HUDEP-2 (cell line): ENCODE measurements around the gene EME2.

Source experiments
- DNase-seq, 76 experiments: peaks; one replicate each; lab custom pipeline; 2025; ENCODE audit not compliant: unreplicated experiment in 76 of 76; lab: John Stamatoyannopoulos, UW

The EME2 gene

DNA sequence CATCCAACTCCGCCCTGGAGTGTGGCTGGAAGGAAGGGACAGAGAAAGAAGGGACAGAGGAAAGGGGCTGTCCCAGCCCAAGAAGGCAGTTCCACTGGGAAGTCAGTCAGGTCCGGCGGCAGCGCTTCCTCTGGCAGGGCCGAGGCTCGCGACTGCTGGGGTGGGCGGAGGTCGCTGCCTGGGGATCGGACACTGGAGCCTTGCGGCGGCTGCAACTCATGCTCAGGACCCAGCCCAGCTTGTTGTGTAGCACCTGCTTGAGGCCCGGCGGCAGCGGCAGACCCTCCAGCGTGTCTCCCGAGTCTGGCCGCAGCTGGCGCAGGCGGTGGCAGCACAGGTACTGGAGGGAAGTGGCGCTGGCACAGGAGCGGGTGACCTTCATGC lies 4.4 kb downstream of the EME2 start:
- DNase-seq, result no peak

GRCh38 chr16:1777375-1778199 lies 5.0 kb downstream of the EME2 start:
- DNase-seq, result no peak

GRCh38 chr16:1778200-1779179 lies 5.9 kb downstream of the EME2 start:
- no peak for DNase-seq

DNA sequence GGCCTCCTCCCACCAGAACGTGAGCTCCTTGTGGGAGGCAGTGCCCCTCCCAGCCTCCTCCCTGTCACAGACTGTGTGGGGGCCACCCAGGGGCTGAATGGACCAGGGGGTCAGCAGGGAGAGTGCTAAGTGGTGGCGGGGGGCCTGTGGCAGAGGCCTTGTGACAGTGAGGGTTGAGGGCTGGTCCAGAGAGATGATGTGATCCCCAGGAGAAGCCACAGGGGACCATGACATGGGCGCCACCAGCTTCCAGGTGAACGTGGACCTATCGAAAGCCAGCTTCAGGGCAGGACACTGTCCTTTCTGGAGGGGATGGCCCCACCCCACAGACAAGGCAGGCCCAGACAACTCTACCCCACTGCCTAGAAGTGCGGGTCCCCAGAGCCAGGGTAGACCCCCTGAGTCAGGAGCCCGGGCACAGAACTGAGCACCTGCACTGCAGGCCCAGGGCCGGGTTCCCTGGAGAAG lies 6.7 kb downstream of the EME2 start:
- DNase-seq, result no peak

DNA sequence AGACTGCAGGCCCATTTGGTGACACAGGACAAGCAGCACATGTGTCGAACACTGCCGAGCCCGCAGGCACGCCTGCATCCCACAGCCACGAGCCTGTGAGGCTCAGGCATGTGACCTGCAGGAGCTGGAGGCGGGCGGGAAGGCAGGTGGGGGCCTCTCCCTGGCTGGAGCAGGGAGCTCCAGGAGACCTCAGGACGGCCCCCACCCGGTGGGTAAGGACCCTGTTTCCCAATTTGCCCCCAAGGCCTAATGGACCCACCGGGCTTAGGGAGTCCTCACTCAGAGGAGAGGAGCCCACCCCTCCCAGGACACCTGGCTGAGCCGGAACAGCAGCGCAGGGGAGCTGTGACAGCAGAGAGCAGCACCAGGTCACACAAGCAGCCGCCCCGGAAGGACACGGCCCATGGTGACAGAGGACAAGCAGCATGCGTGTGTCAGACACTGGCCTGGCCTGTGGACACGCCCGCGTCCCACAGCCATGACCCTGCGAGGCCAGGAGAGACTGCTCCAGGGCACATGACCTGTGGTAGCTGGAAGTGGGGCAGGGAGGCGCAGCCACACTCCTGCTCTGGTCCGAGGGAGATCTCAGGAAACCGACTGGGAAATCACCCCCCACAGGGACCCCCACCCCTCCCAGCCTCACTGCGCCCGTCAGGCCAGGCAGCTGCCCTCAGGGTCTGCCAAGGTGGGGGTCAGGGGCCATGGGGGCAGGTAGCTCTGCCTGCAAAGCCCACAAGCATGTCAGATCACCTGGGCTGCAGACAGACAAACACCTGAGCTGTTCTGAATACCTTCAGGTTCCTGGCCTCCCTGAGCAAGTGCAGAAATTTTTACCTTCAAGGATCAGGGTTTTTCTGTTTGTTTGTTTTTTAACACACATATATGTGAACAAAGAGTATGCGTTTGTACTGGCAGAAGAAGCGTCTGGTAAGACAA lies 7.4 kb downstream of the EME2 start:
- no peak for DNase-seq

DNA sequence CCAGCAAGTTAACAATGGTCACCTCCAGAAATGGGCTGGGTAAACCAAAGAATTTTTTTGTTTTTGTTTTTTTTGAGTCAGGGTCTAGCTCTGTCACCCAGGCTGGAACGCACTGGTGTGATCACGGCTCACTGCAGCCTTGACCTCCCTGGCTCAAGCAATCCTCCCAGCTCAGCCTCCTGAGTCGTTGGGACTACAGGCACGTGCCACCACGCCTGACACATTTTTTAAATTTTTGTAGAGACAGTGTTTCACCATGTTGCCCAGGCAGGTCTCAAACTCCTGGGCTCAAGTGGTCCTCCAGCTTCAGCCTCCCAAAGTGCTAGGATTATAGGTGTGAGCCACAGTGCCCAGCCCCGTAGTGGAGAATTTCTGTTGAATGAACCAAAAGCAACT lies 8.1 kb downstream of the EME2 start:
- no peak for DNase-seq

- DNase-seq, result no peak
Measured at GRCh38 chr16:1781254-1781653, 8.6 kb downstream of the EME2 start.

- peak in 9 of 76 experiments; percentile 19 to 62 (median 42) for DNase-seq
Measured at GRCh38 chr16:1781758-1782407, 9.3 kb downstream of the EME2 start.

DNA sequence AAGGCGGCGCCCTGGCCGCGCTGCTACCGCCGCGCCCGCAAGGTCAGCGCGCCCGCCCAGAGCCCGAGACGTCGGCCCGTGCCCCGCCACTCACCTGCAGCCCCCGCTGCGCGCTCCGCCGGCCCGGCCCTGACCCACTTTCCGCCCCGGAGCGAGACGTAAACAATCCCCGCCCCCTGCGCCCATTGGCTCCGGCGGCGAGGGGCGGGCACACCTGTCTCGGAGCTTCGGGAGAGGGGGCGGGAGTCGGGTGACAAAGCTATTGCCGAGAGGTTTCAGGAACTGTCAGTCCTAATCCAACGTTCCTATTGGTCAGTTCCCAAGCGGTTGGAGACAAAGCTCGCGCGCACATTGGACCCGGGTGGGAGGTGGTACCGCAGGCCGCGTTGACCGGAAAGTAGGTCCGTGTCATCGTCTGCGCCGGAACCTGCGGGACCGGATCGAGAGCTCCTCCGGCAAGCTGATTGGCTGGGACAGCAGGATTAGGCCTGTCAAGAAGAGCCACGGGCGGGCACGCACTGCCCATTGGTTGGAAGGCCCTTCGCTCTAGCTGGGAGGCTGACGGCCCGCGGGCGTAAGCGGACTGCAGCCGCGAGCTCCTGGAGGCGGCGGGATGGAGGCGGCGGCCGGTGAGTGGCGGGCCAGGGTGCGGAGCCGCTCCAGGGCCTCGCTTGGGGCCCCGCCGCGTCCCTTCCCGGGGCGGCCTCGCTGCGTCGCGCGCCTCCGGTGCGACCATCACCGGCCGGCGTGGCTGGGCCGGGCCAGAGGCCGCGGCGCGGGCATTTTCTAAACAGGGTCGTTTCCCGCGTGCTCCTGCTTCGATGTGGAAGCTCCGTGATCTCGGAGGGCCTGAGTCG lies 10.0 kb downstream of the EME2 start, which contains the start of the genes NUBP2 and SPSB3:
Gene NUBP2 (plus strand): TSS at position 553 of the 857 bp plus-strand sequence. CDS start 61 bp downstream, at position 614.
Gene SPSB3 (minus strand): TSS at position 164 of the 857 bp plus-strand sequence. CDS start 1,088 bp downstream, outside the sequence.
- DNase-seq, result peak in 75 of 76 experiments; percentile 47 to 100 (median 99)

- DNase-seq, result no peak
Measured at GRCh38 chr16:1784977-1785845, 12.6 kb downstream of the EME2 start.

GRCh38 chr16:1785846-1786170 lies 13.2 kb downstream of the EME2 start:
- DNase-seq, result no peak

DNA sequence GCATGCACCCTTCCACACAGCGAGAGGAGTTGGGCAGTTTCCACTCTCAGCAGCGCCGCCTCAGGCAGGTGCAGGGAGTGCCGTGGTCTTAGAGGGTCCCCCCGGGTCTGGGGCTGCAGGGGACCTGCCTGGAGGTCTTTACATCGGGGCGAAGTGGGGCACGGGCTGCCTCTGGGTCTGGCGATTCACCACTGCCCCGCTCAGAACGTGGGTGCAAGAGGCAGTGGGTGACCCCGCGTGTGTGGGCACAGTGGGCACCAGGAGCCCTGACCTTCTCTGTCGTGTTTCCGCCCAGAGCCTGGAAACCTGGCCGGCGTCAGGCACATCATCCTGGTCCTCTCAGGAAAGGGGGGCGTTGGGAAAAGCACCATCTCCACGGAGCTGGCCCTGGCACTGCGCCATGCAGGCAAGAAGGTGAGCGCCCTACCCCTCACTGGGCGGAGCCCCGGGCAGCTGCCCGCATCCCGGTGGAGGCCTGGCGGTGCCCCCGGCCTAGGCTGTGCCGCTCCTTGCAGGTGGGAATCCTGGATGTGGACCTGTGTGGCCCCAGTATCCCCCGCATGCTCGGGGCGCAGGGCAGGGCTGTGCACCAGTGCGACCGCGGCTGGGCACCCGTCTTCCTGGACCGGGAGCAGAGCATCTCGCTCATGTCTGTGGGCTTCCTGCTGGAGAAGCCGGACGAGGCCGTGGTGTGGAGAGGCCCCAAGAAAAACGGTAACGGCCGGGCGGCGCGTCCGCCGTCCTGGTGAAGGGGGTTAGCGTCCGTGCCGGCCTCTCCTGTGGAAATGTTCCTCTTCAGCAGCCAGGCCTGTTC lies 13.8 kb downstream of the EME2 start:
- DNase-seq, result no peak

- DNase-seq, result no peak
Measured at GRCh38 chr16:1787056-1787321, 14.4 kb downstream of the EME2 start.

- no peak for DNase-seq
Measured at GRCh38 chr16:1787322-1788094, 14.9 kb downstream of the EME2 start.

- no peak for DNase-seq
Measured at GRCh38 chr16:1788095-1788707, 15.6 kb downstream of the EME2 start.

- no peak for DNase-seq
Measured at GRCh38 chr16:1788708-1789100, 16.1 kb downstream of the EME2 start.
